GM23338 (cell line): ENCODE data around the gene ST6GALNAC4.

Experiments used
- CREB1 ChIP-seq: fragments of 250-450 bp; sonication (Bioruptor Pico); IDR thresholded peaks from 2 replicates; pipeline ENCODE4 v1.5.0; 2020; ENCODE audit warnings: low read depth, mild to moderate bottlenecking, moderate library complexity
- CTCF ChIP-seq, 2 experiments: fragments of 200-600 bp in 1 of 2; sonication (generic) in 1 of 2; conservative IDR thresholded peaks; 2 replicates each; pipeline versions ENCODE4 v1.5.1 to v1.6.1; 2016 to 2017; ENCODE audit warnings: antibody characterized with exemption in 2 of 2, low read depth in 2 of 2, mild to moderate bottlenecking in 2 of 2, moderate library complexity in 1 of 2
- ETS1 ChIP-seq: IDR thresholded peaks from 2 replicates; pipeline ENCODE4 v1.6.1; 2016; ENCODE audit warnings: antibody characterized with exemption
- EZH2 ChIP-seq: fragments of 200-600 bp; sonication (generic); IDR thresholded peaks from one replicate; pipeline ENCODE4 v1.8.0; 2017; ENCODE audit warnings: antibody characterized with exemption, mild to moderate bottlenecking, low read depth; ENCODE audit not compliant: unreplicated experiment
- EZH2phosphoT487 ChIP-seq: fragments of 200-600 bp; sonication (generic); IDR thresholded peaks from one replicate; pipeline ENCODE4 v1.8.1; 2018; ENCODE audit warnings: antibody characterized with exemption; ENCODE audit not compliant: unreplicated experiment
- JUNB ChIP-seq: IDR thresholded peaks from one replicate; pipeline ENCODE4 v1.6.1; 2016; ENCODE audit warnings: antibody characterized with exemption; ENCODE audit not compliant: unreplicated experiment
- POLR2AphosphoS5 ChIP-seq: IDR thresholded peaks from 2 replicates; pipeline ENCODE4 v1.6.1; 2016; ENCODE audit warnings: antibody characterized with exemption, low read depth
- REST ChIP-seq: IDR thresholded peaks from one replicate; pipeline ENCODE4 v1.6.1; 2018; ENCODE audit warnings: antibody characterized with exemption; ENCODE audit not compliant: unreplicated experiment
- STAT1 ChIP-seq: IDR thresholded peaks from one replicate; pipeline ENCODE4 v1.6.1; 2016; ENCODE audit warnings: antibody characterized with exemption; ENCODE audit not compliant: unreplicated experiment
- ZNF114 ChIP-seq: fragments of 250-450 bp; sonication (Bioruptor Pico); IDR thresholded peaks from 2 replicates; pipeline ENCODE4 v1.5.0; 2020; ENCODE audit warnings: mild to moderate bottlenecking, moderate library complexity
- ZNF331 ChIP-seq: fragments of 250-450 bp; sonication (Bioruptor Pico); IDR thresholded peaks from 2 replicates; pipeline ENCODE4 v1.5.0; 2020; ENCODE audit warnings: low read depth, mild to moderate bottlenecking, moderate library complexity
- ZNF462 ChIP-seq: fragments of 250-450 bp; sonication (Bioruptor Pico); IDR thresholded peaks from 2 replicates; pipeline ENCODE4 v1.5.0; 2020; ENCODE audit warnings: mild to moderate bottlenecking, moderate library complexity

GRCh38 chr9:127892831-127893230 is 24.0 kb downstream of the ST6GALNAC4 start:
- no peak for TF ChIP-seq CTCF (conservative IDR thresholded peaks at IDR 0.05; ENCODE audit: low read depth in 2 of 2)
- no peak for TF ChIP-seq REST
- TF ChIP-seq POLR2AphosphoS5: no peak
- TF ChIP-seq EZH2phosphoT487: no peak
- no peak for TF ChIP-seq CREB1 (CRISPR knock-in tag)
- TF ChIP-seq ETS1: no peak
- no peak for TF ChIP-seq STAT1
- no peak for TF ChIP-seq JUNB
- no peak for TF ChIP-seq EZH2
- TF ChIP-seq ZNF331: no peak
- no peak for TF ChIP-seq ZNF462 (CRISPR knock-in tag)
- no peak for TF ChIP-seq ZNF114
